Parathyroid adenoma (tissue), 2 donors: ENCODE data around the gene NUP153.

Experiments
- H2AFZ ChIP-seq: fragments of 300-600 bp; sonication (generic); one replicate; pipeline ENCODE4 v1.7.0; 2017; ENCODE audit warnings: antibody characterized with exemption, mild to moderate bottlenecking
- H3K27ac ChIP-seq: fragments of 300-600 bp; sonication (generic); one replicate; pipeline ENCODE4 v1.7.0; 2017
- H3K27me3 ChIP-seq: fragments of 300-600 bp; sonication (generic); one replicate; pipeline ENCODE4 v1.7.0; 2017; ENCODE audit warnings: low read length; ENCODE audit not compliant: control insufficient read depth, insufficient read depth
- H3K36me3 ChIP-seq: fragments of 300-600 bp; sonication (generic); one replicate; pipeline ENCODE4 v1.7.0; 2017; ENCODE audit warnings: low read length; ENCODE audit not compliant: control insufficient read depth, insufficient read depth
- H3K4me1 ChIP-seq: fragments of 300-600 bp; sonication (generic); one replicate; pipeline ENCODE4 v1.7.0; 2017; ENCODE audit warnings: control low read depth
- H3K4me2 ChIP-seq: fragments of 300-600 bp; sonication (generic); one replicate; pipeline ENCODE4 v1.7.0; 2017; ENCODE audit warnings: low read length
- H3K4me3 ChIP-seq: fragments of 300-600 bp; sonication (generic); one replicate; pipeline ENCODE4 v1.7.0; 2017; ENCODE audit warnings: low read depth, low read length
- H3K79me2 ChIP-seq: fragments of 300-600 bp; sonication (generic); one replicate; pipeline ENCODE4 v1.7.0; 2017; ENCODE audit warnings: control low read depth
- H3K9ac ChIP-seq: fragments of 300-600 bp; sonication (generic); one replicate; pipeline ENCODE4 v1.7.0; 2017; ENCODE audit warnings: mild to moderate bottlenecking
- H3K9me3 ChIP-seq: fragments of 300-600 bp; sonication (generic); one replicate; pipeline ENCODE4 v1.7.0; 2017; ENCODE audit warnings: low read length; ENCODE audit not compliant: control insufficient read depth
- CTCF ChIP-seq: fragments of 300-600 bp; sonication (generic); IDR thresholded peaks from one replicate; pipeline ENCODE4 v1.7.0; 2017; ENCODE audit warnings: antibody characterized with exemption, mild to moderate bottlenecking
- donor health status: primary hyperparathyroidism.

Gene NUP153

GRCh38 chr6:17610835-17611234 is 95.9 kb downstream of the NUP153 start:
- Histone ChIP-seq H3K4me3 (no peak overlapping the region), H3K79me2 (no peaks in the 10 kb centered on the region), H3K36me3 (no peaks in the 10 kb centered on the region), H3K9ac (no peak overlapping the region), H3K27ac (no peak overlapping the region), H3K9me3 (no peaks in the 10 kb centered on the region), H3K27me3 (no peaks in the 10 kb centered on the region), H3K4me2 (no peak overlapping the region), H3K4me1 (no peaks in the 10 kb centered on the region), H2AFZ (no peak overlapping the region)
- no peak for TF ChIP-seq CTCF

GRCh38 chr6:17606606-17607005 is 100.1 kb downstream of the NUP153 start:
- Histone ChIP-seq H3K36me3 (no peaks in the 10 kb centered on the region), H3K4me3 (no peak overlapping the region)
- no peak for TF ChIP-seq CTCF

GRCh38 chr6:17602888-17603287 is 103.8 kb downstream of the NUP153 start:
- no peak overlapping the region for H3K4me2 ChIP-seq
- no peaks in the 10 kb centered on the region for H3K79me2 ChIP-seq
- no peaks in the 10 kb centered on the region for H3K4me1 ChIP-seq
- no peaks in the 10 kb centered on the region for H3K27me3 ChIP-seq
- H3K9ac ChIP-seq: no peak overlapping the region
- no peak overlapping the region for H2AFZ ChIP-seq
- H3K9me3 ChIP-seq: no peaks in the 10 kb centered on the region
- H3K27ac ChIP-seq: no peak overlapping the region
- TF ChIP-seq CTCF: no peak
- no peaks in the 10 kb centered on the region for H3K36me3 ChIP-seq
- H3K4me3 ChIP-seq: no peak overlapping the region

More at GRCh38 chr6:17606606-17607005, 100.1 kb downstream of the NUP153 start:
- H3K9ac ChIP-seq: no peak overlapping the region
- no peak overlapping the region for H3K4me2 ChIP-seq
- no peaks in the 10 kb centered on the region for H3K9me3 ChIP-seq
- no peaks in the 10 kb centered on the region for H3K4me1 ChIP-seq
- H3K27ac ChIP-seq: no peak overlapping the region
- H3K79me2 ChIP-seq: no peaks in the 10 kb centered on the region
- no peak overlapping the region for H2AFZ ChIP-seq
- H3K27me3 ChIP-seq: no peaks in the 10 kb centered on the region

GRCh38 chr6:17601386-17601703 is 105.4 kb downstream of the NUP153 start:
- H2AFZ ChIP-seq: peak overlapping the region; percentile 93
- no peak for TF ChIP-seq CTCF
- H3K36me3 ChIP-seq: no peaks in the 10 kb centered on the region
- H3K9me3 ChIP-seq: no peaks in the 10 kb centered on the region
- H3K4me3 ChIP-seq: peak overlapping the region; percentile 81
- peak overlapping the region; percentile 74 for H3K27ac ChIP-seq
- H3K79me2 ChIP-seq: no peaks in the 10 kb centered on the region
- no peaks in the 10 kb centered on the region for H3K27me3 ChIP-seq
- H3K4me1 ChIP-seq: no peaks in the 10 kb centered on the region
- H3K9ac ChIP-seq: no peak overlapping the region
- H3K4me2 ChIP-seq: peak overlapping the region; percentile 93

GRCh38 chr6:17600527-17601385 is 106.0 kb downstream of the NUP153 start:
- Histone ChIP-seq H3K36me3 (no peaks in the 10 kb centered on the region), H3K27me3 (no peaks in the 10 kb centered on the region), H3K9ac (peak overlapping the region; percentile 61), H3K79me2 (no peaks in the 10 kb centered on the region), H2AFZ (peak overlapping the region; percentile 93), H3K4me1 (no peaks in the 10 kb centered on the region), H3K4me2 (peak overlapping the region; percentile 93), H3K27ac (peak overlapping the region; percentile 74), H3K9me3 (no peaks in the 10 kb centered on the region), H3K4me3 (peak overlapping the region; percentile 81)
- no peak for TF ChIP-seq CTCF
